H1 (cell line): ENCODE measurements around the gene GLTPD2. TPM values are rescaled to one million over a fixed set of nuclear protein-coding genes. Genes with fewer than 3 reads are reported as not detected.

Experiments
- CTCF ChIA-PET: fragments of 300-600 bp; sonication (Branson Sonifier 250); formaldehyde crosslinking; loops from one replicate; lab custom pipeline; 2021; ENCODE audit not compliant: partially characterized antibody; lab: Charles Lee
- POLR2A ChIA-PET: fragments of 300-600 bp; sonication (Branson Sonifier 250); formaldehyde crosslinking; loops from one replicate; lab custom pipeline; 2021; ENCODE audit warnings: inconsistent platforms; ENCODE audit not compliant: partially characterized antibody; lab: Charles Lee
- DNase-seq, 2 experiments: peaks; one replicate each; pipeline versions ENCODE4 v3.0.0 to v3.0.0-alpha.2; 2010 to 2022; ENCODE audit warnings: low spot score in 2 of 2, low read depth in 1 of 2, mixed read lengths in 1 of 2
- FAIRE-seq: peaks from 2 replicates; lab custom pipeline; 2011; peaks lifted over from hg19 to GRCh38; lab: Jason Lieb, UNC
- H2AFZ ChIP-seq: 2 replicates; pipeline ENCODE4 v1.8.1; 2012; ENCODE audit warnings: low read length, inconsistent platforms
- H2AK5ac ChIP-seq: 2 replicates; pipeline ENCODE4 v1.6.1; 2013; ENCODE audit warnings: low read depth, low read length
- H2BK120ac ChIP-seq: replicated peaks from 2 replicates; pipeline ENCODE3; 2013; ENCODE audit warnings: low read depth, low read length, inconsistent platforms
- H2BK12ac ChIP-seq: 2 replicates; pipeline ENCODE4 v1.6.1; 2013; ENCODE audit warnings: low read depth, low read length
- H2BK15ac ChIP-seq: 2 replicates; pipeline ENCODE4 v1.6.1; 2013; ENCODE audit warnings: low read length
- H2BK20ac ChIP-seq: 2 replicates; pipeline ENCODE4 v1.6.1; 2013; ENCODE audit warnings: low read length
- H2BK5ac ChIP-seq: 2 replicates; pipeline ENCODE4 v1.6.1; 2013; ENCODE audit warnings: low read depth, low read length
- H3K14ac ChIP-seq: 2 replicates; pipeline ENCODE4 v1.6.1; 2013; ENCODE audit warnings: inconsistent platforms; ENCODE audit not compliant: insufficient read length
- H3K18ac ChIP-seq: 2 replicates; pipeline ENCODE4 v1.6.1; 2013; ENCODE audit warnings: low read length; ENCODE audit errors: extremely low read depth
- H3K23ac ChIP-seq: 2 replicates; pipeline ENCODE4 v1.6.1; 2013; ENCODE audit warnings: inconsistent platforms; ENCODE audit not compliant: insufficient read length
- H3K23me2 ChIP-seq: 2 replicates; pipeline ENCODE4 v1.6.1; 2013; ENCODE audit warnings: low read depth, low read length
- H3K27ac ChIP-seq: 2 replicates; pipeline ENCODE4 v1.6.1; 2011; ENCODE audit warnings: low read depth, low read length, inconsistent platforms
- H3K27me3 ChIP-seq, 4 experiments: replicated peaks in 1 of 4; 1 replicate in 1 of 4; 2 replicates in 3 of 4; pipeline versions ENCODE4 v1.6.1 to v1.8.1; 2011 to 2013; ENCODE audit warnings: low read length in 3 of 4, mild to moderate bottlenecking in 3 of 4, inconsistent platforms in 2 of 4, mixed read lengths in 2 of 4, moderate library complexity in 1 of 4; ENCODE audit not compliant: control insufficient read depth in 3 of 4, insufficient read depth in 3 of 4; ENCODE audit errors: extremely low read depth in 1 of 4
- H3K36me3 ChIP-seq, 4 experiments: 2 replicates each; pipeline versions ENCODE4 v1.6.1 to v1.8.1; 2011 to 2013; ENCODE audit warnings: mild to moderate bottlenecking in 4 of 4, low read length in 3 of 4, moderate library complexity in 2 of 4, control low read depth in 1 of 4, inconsistent platforms in 1 of 4; ENCODE audit not compliant: insufficient read depth in 4 of 4, control insufficient read depth in 2 of 4
- H3K4ac ChIP-seq: replicated peaks from 2 replicates; pipeline ENCODE3; 2013; ENCODE audit warnings: low read length, low read depth, mixed read lengths, inconsistent platforms; ENCODE audit not compliant: insufficient read length
- H3K4me1 ChIP-seq, 4 experiments: replicated peaks in 1 of 4; 1 replicate in 1 of 4; 2 replicates in 3 of 4; pipeline versions ENCODE4 v1.6.1 to v1.8.1; 2011 to 2013; ENCODE audit warnings: low read length in 3 of 4, inconsistent platforms in 2 of 4, mixed read lengths in 1 of 4; ENCODE audit not compliant: insufficient read depth in 4 of 4, control insufficient read depth in 3 of 4
- H3K4me2 ChIP-seq, 2 experiments: 2 replicates each; pipeline versions ENCODE4 v1.6.1 to v1.8.1; 2011 to 2013; ENCODE audit warnings: low read depth in 2 of 2, low read length in 2 of 2, control low read depth in 1 of 2, inconsistent platforms in 1 of 2, mild to moderate bottlenecking in 1 of 2; ENCODE audit not compliant: insufficient read depth in 1 of 2
- H3K4me3 ChIP-seq, 4 experiments: fragments of 200-600, 300-600 bp in 1 of 4; sonication (generic), shearing (Covaris generic), sonication (Bioruptor Twin) in 1 of 4; 2 replicates each; pipeline versions ENCODE4 v1.5.1 to v1.8.1; 2011 to 2016; ENCODE audit warnings: low read length in 4 of 4, low read depth in 3 of 4, control low read depth in 2 of 4, inconsistent platforms in 2 of 4, mild to moderate bottlenecking in 2 of 4, mixed read lengths in 1 of 4, moderate library complexity in 1 of 4; ENCODE audit not compliant: insufficient read depth in 2 of 4; ENCODE audit errors: extremely low read depth in 1 of 4
- H3K56ac ChIP-seq: replicated peaks from 2 replicates; pipeline ENCODE3; 2013; ENCODE audit warnings: low read depth, mild to moderate bottlenecking, mixed read lengths, low read length, inconsistent platforms; ENCODE audit not compliant: insufficient read length
- H3K79me1 ChIP-seq: 2 replicates; pipeline ENCODE4 v1.6.1; 2013; ENCODE audit warnings: low read depth, low read length, control low read depth
- H3K79me2 ChIP-seq, 2 experiments: 2 replicates each; pipeline versions ENCODE4 v1.6.1 to v1.8.1; 2012 to 2013; ENCODE audit warnings: low read length in 2 of 2, mild to moderate bottlenecking in 2 of 2, inconsistent platforms in 1 of 2; ENCODE audit not compliant: insufficient read depth in 2 of 2, control insufficient read depth in 1 of 2
- H3K9ac ChIP-seq, 4 experiments: replicated peaks in 1 of 4; 1 replicate in 1 of 4; 2 replicates in 3 of 4; pipeline versions ENCODE4 v1.6.1 to v1.8.1; 2011 to 2013; ENCODE audit warnings: low read depth in 3 of 4, low read length in 3 of 4, control low read depth in 2 of 4, mild to moderate bottlenecking in 2 of 4, moderate library complexity in 2 of 4, inconsistent platforms in 1 of 4; ENCODE audit errors: extremely low read depth in 1 of 4
- H3K9me3 ChIP-seq, 2 experiments: 2 replicates each; pipeline versions ENCODE4 v1.6.1 to v1.8.1; 2012 to 2013; ENCODE audit warnings: mild to moderate bottlenecking in 2 of 2, moderate library complexity in 2 of 2, control low read depth in 1 of 2, inconsistent platforms in 1 of 2, low read depth in 1 of 2, low read length in 1 of 2, mixed read lengths in 1 of 2; ENCODE audit not compliant: insufficient read depth in 2 of 2
- H4K20me1 ChIP-seq, 2 experiments: replicated peaks in 1 of 2; 2 replicates each; pipeline versions ENCODE3 to v1.8.1; 2011 to 2013; ENCODE audit warnings: inconsistent platforms in 2 of 2, low read length in 2 of 2, mild to moderate bottlenecking in 1 of 2; ENCODE audit not compliant: insufficient read depth in 2 of 2, control insufficient read depth in 1 of 2
- H4K5ac ChIP-seq: 2 replicates; pipeline ENCODE4 v1.6.1; 2013; ENCODE audit warnings: low read length, low read depth, mixed read lengths, inconsistent platforms; ENCODE audit not compliant: insufficient read length
- H4K8ac ChIP-seq: 2 replicates; pipeline ENCODE4 v1.8.0; 2013; ENCODE audit warnings: mild to moderate bottlenecking, moderate library complexity, low read length, inconsistent platforms; ENCODE audit not compliant: insufficient read depth; ENCODE audit errors: extremely low read depth
- H4K91ac ChIP-seq: replicated peaks from 2 replicates; pipeline ENCODE3; 2013; ENCODE audit warnings: low read length, mixed read lengths, inconsistent platforms; ENCODE audit not compliant: insufficient read length
- CHD1 ChIP-seq: IDR thresholded peaks from 2 replicates; pipeline ENCODE4 v1.6.1; 2012; ENCODE audit warnings: low read depth, low read length, improper control_type of control experiment
- CTBP2 ChIP-seq: IDR thresholded peaks from 2 replicates; pipeline ENCODE4 v1.7.0; 2011; ENCODE audit warnings: borderline replicate concordance, mild to moderate bottlenecking, moderate library complexity, mixed read lengths, low read length; ENCODE audit not compliant: insufficient read depth, insufficient read length
- FOSL1 ChIP-seq: IDR thresholded peaks from 2 replicates; pipeline ENCODE4 v1.6.1; 2011; ENCODE audit warnings: mild to moderate bottlenecking, low read depth, low read length, moderate library complexity; ENCODE audit not compliant: insufficient read depth
- GABPA ChIP-seq: IDR thresholded peaks from 2 replicates; pipeline ENCODE4 v1.6.1; 2011; ENCODE audit warnings: mild to moderate bottlenecking, low read length, moderate library complexity, borderline replicate concordance; ENCODE audit not compliant: insufficient read depth
- JUND ChIP-seq: IDR thresholded peaks from 2 replicates; pipeline ENCODE4 v1.6.1; 2011; ENCODE audit warnings: mild to moderate bottlenecking, improper control_type of control experiment, low read length
- KDM4A ChIP-seq: IDR thresholded peaks from one replicate; pipeline ENCODE4 v1.7.1; 2012; ENCODE audit warnings: low read depth, mild to moderate bottlenecking, moderate library complexity, low read length, inconsistent platforms; ENCODE audit not compliant: severe bottlenecking
- POLR2A ChIP-seq, 2 experiments: IDR thresholded peaks; 1 replicate in 1 of 2; 2 replicates in 1 of 2; pipeline ENCODE4 v1.6.1; 2011; ENCODE audit warnings: low read depth in 2 of 2, low read length in 2 of 2, mild to moderate bottlenecking in 2 of 2; ENCODE audit errors: control extremely low read depth in 1 of 2
- SP4 ChIP-seq: IDR thresholded peaks from 2 replicates; pipeline ENCODE4 v1.6.1; 2012; ENCODE audit warnings: low read length, inconsistent platforms
- ZNF274 ChIP-seq: IDR thresholded peaks from 2 replicates; pipeline ENCODE4 v1.7.0; 2012; ENCODE audit warnings: low read length, borderline replicate concordance; ENCODE audit errors: extremely low read depth
- WGBS, 2 experiments: shearing (Covaris generic) in 1 of 2; methylation state at CpG; one replicate each; pipeline versions ENCODE4 v1.1.6 to v1.1.7; 2013 to 2015; ENCODE audit warnings: low lambda C conversion rate in 2 of 2, mixed read lengths in 2 of 2, inconsistent platforms in 1 of 2, low coverage in 1 of 2, missing lambda C conversion rate in 1 of 2; ENCODE audit not compliant: insufficient replicate concordance in 2 of 2, insufficient coverage in 1 of 2, insufficient read length in 1 of 2; ENCODE audit errors: extremely low coverage in 1 of 2, missing lambda C conversion rate in 1 of 2; 5-methylcytosine and 5-hydroxymethylcytosine counted together
- polyA plus RNA-seq, 7 experiments: library from polyadenylated mRNA; depleted of rRNA in 3 of 7; stranded (reverse) in 5 of 7; unstranded in 2 of 7; fragments of >200 nt in 5 of 7; fragments of 200-250 nt in 2 of 7; gene quantifications; 1 replicate in 5 of 7; 2 replicates in 1 of 7; 4 replicates in 1 of 7; pipeline versions ENCODE4 v1.2.1 to v1.2.3, GENCODE V29; 2011 to 2013; ENCODE audit warnings: missing spikeins in 2 of 7, mixed read lengths in 2 of 7
- total RNA-seq: library from RNA; stranded (reverse); fragmentation: NEBNext Ultra II Directional; extraction: Animal tissue kit (Norgen Biotek cat#: 25700); gene quantifications from 2 replicates; pipeline ENCODE4 v1.2.1, GENCODE V29; 2021
- TF ChIP-seq, protein P1 (sequence below), 3 experiments: IDR thresholded peaks; 1 replicate in 2 of 3; 2 replicates in 1 of 3; pipeline versions ENCODE4 v1.5.1 to v1.6.1; 2011; ENCODE audit warnings: low read length in 3 of 3, mild to moderate bottlenecking in 3 of 3, inconsistent platforms in 2 of 3, low read depth in 1 of 3, moderate library complexity in 1 of 3; ENCODE audit not compliant: insufficient read depth in 1 of 3; ENCODE audit errors: control extremely low read depth in 1 of 3

GLTPD2 gene
- total and polyA plus RNA-seq, 2 of the 8 experiments (the other 6 are each of a cell fraction or from before 2014, with no cell fraction given), result not detected

- Histone ChIP-seq H2BK120ac (no peak overlapping the region), H3K4ac (no peak overlapping the region), H3K9ac (no peak overlapping the region), H3K23ac (no peak overlapping the region), H2AK5ac (no peak overlapping the region), H2BK5ac (no peak overlapping the region), H4K8ac (no peak overlapping the region), H3K18ac (no peak overlapping the region), H3K4me1 (no peaks in the 10 kb centered on the region), H3K27me3 (no peaks in the 10 kb centered on the region), H4K91ac (no peak overlapping the region), H3K79me2 (no peaks in the 10 kb centered on the region), H3K9me3 (no peaks in the 10 kb centered on the region), H2AFZ (no peak overlapping the region), H4K5ac (no peak overlapping the region), H3K4me3 (no peak overlapping the region), H3K23me2 (no peaks in the 10 kb centered on the region), H2BK15ac (no peak overlapping the region), H3K27ac (no peak overlapping the region), H4K20me1 (peaks cover 0 to 2% of the 10 kb centered on the region in 2 experiments), H2BK20ac (no peak overlapping the region), H3K56ac (no peak overlapping the region), H3K14ac (no peak overlapping the region), H2BK12ac (no peak overlapping the region), H3K79me1 (no peaks in the 10 kb centered on the region), H3K4me2 (no peak overlapping the region), H3K36me3 (peaks cover 0 to 3% (median 1%) of the 10 kb centered on the region in 4 experiments; a peak in 4 of 8 replicates)
- ChIA-PET CTCF (interaction anchor here (0.7 to 4.1 kb wide), 10 partner anchors 8 to 133 kb away, joined by 3 to 16 read pairs (median 4); no protein-coding TSS in a partner anchor), POLR2A (interaction anchor here (0.6 to 2.7 kb wide), 7 partner anchors 9 to 266 kb away, joined by 3 to 14 read pairs (median 3); partner anchors contain the start of genes MINK1 and PLD2)
- DNase-seq (no peak), FAIRE-seq (no peak)
- 87% methylated on average over 12 of the region's 12 CpGs; no CpG with 5 or more reads in 1 of the 2 experiments for WGBS, 2 experiments
- no peak for TF ChIP-seq GABPA
- no peak for TF ChIP-seq POLR2A (IDR thresholded peaks at IDR 0.05; ENCODE audit: control extremely low read depth in 1 of 2, low read depth in 2 of 2, low read length in 2 of 2)
- TF ChIP-seq, protein P1, sequence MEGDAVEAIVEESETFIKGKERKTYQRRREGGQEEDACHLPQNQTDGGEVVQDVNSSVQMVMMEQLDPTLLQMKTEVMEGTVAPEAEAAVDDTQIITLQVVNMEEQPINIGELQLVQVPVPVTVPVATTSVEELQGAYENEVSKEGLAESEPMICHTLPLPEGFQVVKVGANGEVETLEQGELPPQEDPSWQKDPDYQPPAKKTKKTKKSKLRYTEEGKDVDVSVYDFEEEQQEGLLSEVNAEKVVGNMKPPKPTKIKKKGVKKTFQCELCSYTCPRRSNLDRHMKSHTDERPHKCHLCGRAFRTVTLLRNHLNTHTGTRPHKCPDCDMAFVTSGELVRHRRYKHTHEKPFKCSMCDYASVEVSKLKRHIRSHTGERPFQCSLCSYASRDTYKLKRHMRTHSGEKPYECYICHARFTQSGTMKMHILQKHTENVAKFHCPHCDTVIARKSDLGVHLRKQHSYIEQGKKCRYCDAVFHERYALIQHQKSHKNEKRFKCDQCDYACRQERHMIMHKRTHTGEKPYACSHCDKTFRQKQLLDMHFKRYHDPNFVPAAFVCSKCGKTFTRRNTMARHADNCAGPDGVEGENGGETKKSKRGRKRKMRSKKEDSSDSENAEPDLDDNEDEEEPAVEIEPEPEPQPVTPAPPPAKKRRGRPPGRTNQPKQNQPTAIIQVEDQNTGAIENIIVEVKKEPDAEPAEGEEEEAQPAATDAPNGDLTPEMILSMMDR (IDR thresholded peaks at IDR 0.05; ENCODE audit: control extremely low read depth in 1 of 3, insufficient read depth in 1 of 3, low read depth in 1 of 3, low read length in 3 of 3), result peak in 1 of 3 experiments; percentile 19; a peak in 1 of 4 replicates
- no peak for TF ChIP-seq FOSL1
- no peak for TF ChIP-seq KDM4A
- TF ChIP-seq JUND, result no peak
- no peak for TF ChIP-seq SP4
- no peak for TF ChIP-seq CTBP2
- no peak for TF ChIP-seq ZNF274
- no peak for TF ChIP-seq CHD1
Measured at GRCh38 chr17:4823373-4824089, 34.8 kb downstream of the GLTPD2 start.
